ENCODE data around the gene VKORC1.

DNA sequence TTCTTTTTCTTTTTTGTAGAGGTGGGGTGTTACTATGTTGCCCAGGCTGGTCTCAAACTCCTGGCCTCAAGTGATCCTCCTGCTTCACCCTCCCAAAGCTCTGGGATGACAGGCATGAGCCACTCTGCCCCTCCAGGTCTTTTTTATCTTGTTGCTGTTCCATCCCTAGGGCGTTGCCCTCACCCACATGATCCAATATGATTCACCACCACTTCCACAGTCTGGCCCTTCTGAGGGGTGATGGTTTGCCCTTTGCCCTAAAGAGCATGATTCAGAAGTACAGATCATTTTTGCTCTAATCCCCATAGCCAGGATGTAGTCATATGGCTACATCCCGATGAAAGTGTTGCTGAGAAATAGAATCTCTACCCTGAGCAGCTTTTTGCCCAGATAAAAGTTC, 42.5 kb downstream of the VKORC1 start:
- TF ChIP-seq POLR2AphosphoS5 (IDR thresholded peaks at IDR 0.05; ENCODE audit: insufficient read depth in 1 of 2, low read depth in 1 of 2) (no peak), POLR2A (IDR thresholded peaks at IDR 0.05) (no peak)
- TF ChIP-seq, protein P1, sequence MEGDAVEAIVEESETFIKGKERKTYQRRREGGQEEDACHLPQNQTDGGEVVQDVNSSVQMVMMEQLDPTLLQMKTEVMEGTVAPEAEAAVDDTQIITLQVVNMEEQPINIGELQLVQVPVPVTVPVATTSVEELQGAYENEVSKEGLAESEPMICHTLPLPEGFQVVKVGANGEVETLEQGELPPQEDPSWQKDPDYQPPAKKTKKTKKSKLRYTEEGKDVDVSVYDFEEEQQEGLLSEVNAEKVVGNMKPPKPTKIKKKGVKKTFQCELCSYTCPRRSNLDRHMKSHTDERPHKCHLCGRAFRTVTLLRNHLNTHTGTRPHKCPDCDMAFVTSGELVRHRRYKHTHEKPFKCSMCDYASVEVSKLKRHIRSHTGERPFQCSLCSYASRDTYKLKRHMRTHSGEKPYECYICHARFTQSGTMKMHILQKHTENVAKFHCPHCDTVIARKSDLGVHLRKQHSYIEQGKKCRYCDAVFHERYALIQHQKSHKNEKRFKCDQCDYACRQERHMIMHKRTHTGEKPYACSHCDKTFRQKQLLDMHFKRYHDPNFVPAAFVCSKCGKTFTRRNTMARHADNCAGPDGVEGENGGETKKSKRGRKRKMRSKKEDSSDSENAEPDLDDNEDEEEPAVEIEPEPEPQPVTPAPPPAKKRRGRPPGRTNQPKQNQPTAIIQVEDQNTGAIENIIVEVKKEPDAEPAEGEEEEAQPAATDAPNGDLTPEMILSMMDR (IDR thresholded peaks at IDR 0.05), result no peak
